Mucosa of rectum (tissue), 2 donors: Measurements from ENCODE around the gene NRN1.
"Not testable (repeated sequence)": the region's sequence is repeated elsewhere in the genome, so short reads cannot be mapped to it uniquely, and the experiment has no call there.

Experiments used
- H3K27ac ChIP-seq, 2 donors: one replicate each; pipeline ENCODE4 v1.7.0; 2013; ENCODE audit warnings: inconsistent platforms in 2 of 2, low read depth in 2 of 2, low read length in 2 of 2
- H3K27me3 ChIP-seq, 2 donors: one replicate each; pipeline ENCODE4 v1.7.0; 2013; ENCODE audit warnings: low read length in 2 of 2; ENCODE audit not compliant: control insufficient read depth in 2 of 2, insufficient read depth in 2 of 2
- H3K36me3 ChIP-seq, 2 donors: one replicate each; pipeline ENCODE4 v1.7.0; 2013; ENCODE audit warnings: low read length in 2 of 2; ENCODE audit not compliant: control insufficient read depth in 2 of 2, insufficient read depth in 2 of 2
- H3K4me1 ChIP-seq, 2 donors: one replicate each; pipeline ENCODE4 v1.7.0; 2013; ENCODE audit warnings: low read length in 2 of 2, mild to moderate bottlenecking in 1 of 2; ENCODE audit not compliant: control insufficient read depth in 2 of 2, insufficient read depth in 2 of 2
- H3K4me3 ChIP-seq, 2 donors: one replicate each; pipeline ENCODE4 v1.7.0; 2013; ENCODE audit warnings: low read length in 2 of 2
- H3K9ac ChIP-seq, 2 donors: one replicate each; pipeline ENCODE4 v1.7.0; 2013; ENCODE audit warnings: low read length in 2 of 2, low read depth in 1 of 2, mild to moderate bottlenecking in 1 of 2
- H3K9me3 ChIP-seq, 2 donors: one replicate each; pipeline ENCODE4 v1.7.0; 2013; ENCODE audit warnings: low read length in 2 of 2; ENCODE audit not compliant: control insufficient read depth in 2 of 2
- donor health status: healthy.
- donor health status: Normal muscosa, but diverticular disease.

NRN1 gene

GRCh38 chr6:5979650-5980420 lies 26.9 kb downstream of the NRN1 start:
- H3K4me3 ChIP-seq = no peak overlapping the region
- no peak overlapping the region for H3K27ac ChIP-seq
- H3K27me3 ChIP-seq = no peaks in the 10 kb centered on the region
- no peak overlapping the region for H3K9ac ChIP-seq
- H3K4me1 ChIP-seq = no peaks in the 10 kb centered on the region
- no peaks in the 10 kb centered on the region for H3K9me3 ChIP-seq
- no peaks in the 10 kb centered on the region for H3K36me3 ChIP-seq

GRCh38 chr6:5976811-5977210 lies 29.9 kb downstream of the NRN1 start:
- no peaks in the 10 kb centered on the region for H3K4me1 ChIP-seq
- peaks cover 0 to 2% of the 10 kb centered on the region in 2 donors for H3K27me3 ChIP-seq
- no peak overlapping the region for H3K9ac ChIP-seq
- no peaks in the 10 kb centered on the region for H3K9me3 ChIP-seq
- no peak overlapping the region for H3K27ac ChIP-seq
- H3K36me3 ChIP-seq = no peaks in the 10 kb centered on the region
- H3K4me3 ChIP-seq = no peak overlapping the region

GRCh38 chr6:5968817-5969734 lies 37.6 kb downstream of the NRN1 start:
- H3K4me3 ChIP-seq = no peak overlapping the region
- no peak overlapping the region for H3K27ac ChIP-seq
- no peaks in the 10 kb centered on the region for H3K36me3 ChIP-seq
- no peaks in the 10 kb centered on the region for H3K9me3 ChIP-seq
- H3K27me3 ChIP-seq = peaks cover 0 to 6% of the 10 kb centered on the region in 2 donors
- H3K4me1 ChIP-seq = no peaks in the 10 kb centered on the region
- no peak overlapping the region for H3K9ac ChIP-seq

DNA sequence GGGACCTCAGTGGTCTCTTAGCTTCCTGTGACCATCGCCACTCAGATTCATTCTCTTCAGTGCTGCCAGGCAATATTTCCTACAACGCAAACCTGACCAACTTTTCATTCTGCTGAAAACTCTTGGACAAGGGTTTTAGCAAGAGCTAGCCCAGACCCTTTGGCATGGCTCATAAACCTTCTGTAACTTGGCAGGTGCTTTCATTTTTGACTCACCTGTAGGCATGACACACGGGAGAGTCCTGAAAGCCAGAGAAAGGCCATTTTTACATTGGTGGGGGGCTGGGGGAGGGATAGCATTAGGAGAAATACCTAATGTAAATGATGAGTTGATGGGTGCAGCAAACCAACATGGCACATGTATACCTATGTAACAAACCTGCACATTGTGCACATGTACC lies 38.7 kb downstream of the NRN1 start:
- not testable (repeated sequence) for H3K4me1 ChIP-seq, H3K9ac ChIP-seq, H3K27ac ChIP-seq, H3K9me3 ChIP-seq, H3K36me3 ChIP-seq, H3K4me3 ChIP-seq, H3K27me3 ChIP-seq

- no peak overlapping the region for H3K4me3 ChIP-seq
- H3K27ac ChIP-seq = no peak overlapping the region
- H3K9ac ChIP-seq = no peak overlapping the region
- no peaks in the 10 kb centered on the region for H3K4me1 ChIP-seq
- H3K27me3 ChIP-seq = peaks cover 0 to 4% of the 10 kb centered on the region in 2 donors
- H3K9me3 ChIP-seq = no peaks in the 10 kb centered on the region
- no peaks in the 10 kb centered on the region for H3K36me3 ChIP-seq
Observed at GRCh38 chr6:5967594-5967993, 39.1 kb downstream of the NRN1 start.

GRCh38 chr6:5962794-5963193 lies 43.9 kb downstream of the NRN1 start:
- Histone ChIP-seq H3K27me3 (peaks cover 0 to 3% of the 10 kb centered on the region in 2 donors), H3K36me3 (no peaks in the 10 kb centered on the region), H3K9ac (no peak overlapping the region), H3K27ac (no peak overlapping the region), H3K4me3 (no peak overlapping the region), H3K4me1 (no peaks in the 10 kb centered on the region), H3K9me3 (no peaks in the 10 kb centered on the region)

- Histone ChIP-seq H3K36me3 (no peaks in the 10 kb centered on the region), H3K27ac (no peak overlapping the region), H3K9me3 (no peaks in the 10 kb centered on the region), H3K4me1 (no peaks in the 10 kb centered on the region), H3K9ac (no peak overlapping the region), H3K27me3 (peaks cover 0 to 3% of the 10 kb centered on the region in 2 donors), H3K4me3 (no peak overlapping the region)
Observed at GRCh38 chr6:5961836-5962235, 44.9 kb downstream of the NRN1 start.

DNA sequence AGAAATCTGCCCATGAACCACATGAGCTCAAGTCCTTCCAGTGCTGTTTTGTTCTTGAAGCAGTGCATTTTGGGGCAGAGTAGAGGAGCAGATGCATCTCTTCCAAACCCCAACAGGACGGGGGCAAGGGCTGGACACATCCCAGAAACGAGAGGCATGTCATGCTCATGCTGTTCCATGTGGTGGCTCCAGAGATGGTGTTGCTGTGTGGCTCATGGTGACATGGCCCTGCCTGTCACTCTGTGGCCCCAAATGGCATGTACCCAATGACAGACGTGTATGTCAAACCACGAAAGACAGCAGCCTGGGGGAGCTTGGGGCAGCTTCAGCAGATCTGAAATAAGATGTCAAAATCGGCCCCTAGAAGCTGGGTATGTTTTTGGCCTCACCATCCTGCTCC lies 46.3 kb downstream of the NRN1 start:
- Histone ChIP-seq H3K27ac (no peak overlapping the region), H3K9ac (no peak overlapping the region), H3K27me3 (peaks cover 0 to 3% of the 10 kb centered on the region in 2 donors), H3K4me1 (no peaks in the 10 kb centered on the region), H3K36me3 (no peaks in the 10 kb centered on the region), H3K4me3 (no peak overlapping the region), H3K9me3 (no peaks in the 10 kb centered on the region)

DNA sequence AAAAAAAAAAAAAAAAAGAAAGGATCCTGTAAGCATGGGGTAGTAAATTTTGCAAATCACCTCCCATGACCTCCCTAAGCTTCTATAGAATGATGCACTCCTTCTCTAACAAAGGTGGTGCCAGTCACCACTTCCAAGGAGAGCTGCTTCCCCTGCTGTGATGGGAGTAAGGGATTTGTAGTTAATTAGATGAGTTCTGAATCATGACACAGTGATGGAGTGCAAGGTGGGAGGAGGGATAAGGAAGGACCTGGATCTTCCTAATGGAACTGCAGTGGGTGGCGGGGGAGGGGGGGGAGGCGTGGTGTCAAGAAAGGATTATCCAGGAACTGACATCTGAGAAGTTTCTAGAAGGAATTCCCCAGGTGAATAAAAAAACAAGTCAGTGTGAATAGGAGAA lies 47.8 kb downstream of the NRN1 start:
- Histone ChIP-seq H3K27me3 (peaks cover 0 to 3% of the 10 kb centered on the region in 2 donors), H3K4me3 (no peak overlapping the region), H3K36me3 (no peaks in the 10 kb centered on the region), H3K4me1 (no peaks in the 10 kb centered on the region), H3K27ac (no peak overlapping the region), H3K9me3 (no peaks in the 10 kb centered on the region), H3K9ac (no peak overlapping the region)

GRCh38 chr6:5956939-5957338 lies 49.8 kb downstream of the NRN1 start:
- Histone ChIP-seq H3K36me3 (no peaks in the 10 kb centered on the region), H3K4me1 (no peaks in the 10 kb centered on the region), H3K27ac (no peak overlapping the region), H3K4me3 (no peak overlapping the region), H3K9ac (no peak overlapping the region), H3K9me3 (no peaks in the 10 kb centered on the region), H3K27me3 (peaks cover 0 to 3% of the 10 kb centered on the region in 2 donors)
